Heart right ventricle (tissue), 16 donors: ENCODE data around the gene KRT33B. TPM values are rescaled to one million over a fixed set of nuclear protein-coding genes. Genes with fewer than 3 reads are reported as not detected.

Source experiments
- ATAC-seq, 8 donors: fragments of 200-7000 bp; cut with Tn5 transposase; one replicate each; pipeline ENCODE4 v1.9.1; 2020; ENCODE audit warnings: mild to moderate bottlenecking in 8 of 8, moderate library complexity in 8 of 8, moderate number of reproducible peaks in 1 of 8
- DNase-seq, 2 donors: peaks; one replicate each; pipeline ENCODE4 v3.0.0-alpha.2; 2020
- H3K27ac ChIP-seq, 10 donors: fragments of 200-600 bp; sonication (generic) in 2 of 10; one replicate each; pipeline versions ENCODE4 v1.5.0 to v1.8.0; 2020 to 2022; ENCODE audit warnings: mild to moderate bottlenecking in 3 of 10
- H3K27me3 ChIP-seq, 7 donors: fragments of 200-600 bp; one replicate each; pipeline ENCODE4 v1.8.0; 2021 to 2022; ENCODE audit warnings: mild to moderate bottlenecking in 2 of 7
- H3K36me3 ChIP-seq, 9 donors: fragments of 200-600 bp; sonication (generic) in 1 of 9; one replicate each; pipeline versions ENCODE4 v1.5.0 to v1.8.0; 2020 to 2022; ENCODE audit warnings: mild to moderate bottlenecking in 2 of 9
- H3K4me1 ChIP-seq, 9 donors: fragments of 200-600 bp; sonication (generic) in 1 of 9; one replicate each; pipeline versions ENCODE4 v1.5.0 to v1.8.0; 2020 to 2022; ENCODE audit warnings: mild to moderate bottlenecking in 4 of 9
- H3K4me3 ChIP-seq, 10 donors: fragments of 200-600 bp; sonication (generic) in 2 of 10; one replicate each; pipeline versions ENCODE4 v1.5.0 to v1.8.0; 2020 to 2022; ENCODE audit warnings: mild to moderate bottlenecking in 7 of 10, moderate library complexity in 2 of 10
- H3K9me3 ChIP-seq, 11 donors: fragments of 200-600 bp in 10 of 11; sonication (generic) in 2 of 11; one replicate each; pipeline versions ENCODE4 v1.5.0 to v1.8.0; 2013 to 2022; ENCODE audit warnings: mild to moderate bottlenecking in 2 of 11, control low read depth in 1 of 11, moderate library complexity in 1 of 11
- CTCF ChIP-seq, 9 donors: fragments of 200-600 bp; sonication (generic) in 2 of 9; IDR thresholded peaks; one replicate each; pipeline versions ENCODE4 v1.5.0 to v1.8.0; 2021 to 2022; ENCODE audit warnings: antibody characterized with exemption in 9 of 9, mild to moderate bottlenecking in 5 of 9, moderate library complexity in 1 of 9
- WGBS, 2 donors: extraction: QIAGEN DNeasy Blood & Tissue Kit; methylation state at CpG; one replicate each; pipeline ENCODE4 v1.1.7; 2013; ENCODE audit warnings: inconsistent platforms in 1 of 2; 5-methylcytosine and 5-hydroxymethylcytosine counted together
- intact Hi-C, 10 donors: fragments of 100-400 bp; cut with DNase I; formaldehyde crosslinking; loops; one replicate each; pipeline versions ENCODE4 v1.11.1 to v1.14.2; 2022
- polyA plus RNA-seq, 2 donors: library from polyadenylated mRNA; stranded (reverse); fragments of 200-250 nt; gene quantifications; one replicate each; pipeline ENCODE4 v1.2.3, GENCODE V29; 2013
- total RNA-seq, 10 donors: library from RNA; stranded (reverse); fragmentation: NEBNext Ultra II Directional in 3 of 10; extraction: Animal tissue kit (Norgen Biotek cat#: 25700) in 3 of 10; gene quantifications; one replicate each; pipeline versions ENCODE4 v1.2.1 to v1.2.4, GENCODE V29; 2021 to 2023
- donor health status: Arrhythmogenic right ventricular cardiomyopathy.
- donor health status: ischemic (EF 13 %, LVEDD 7.1; RV severe dilation, severe dysfunction).
- donor health status: healthy with polysubstance abuse.
- donor health status: DM: no; HTN: yes; CAD: no.
- donor health status: DM: no; HTN: no; CAD: no.
- donor health status: ischemic (EF 25% LVEDD 6.9; RV normal size, moderate dysfunction).
- donor health status: ischemic (EF 25% LVEDD 5.7; RV mildly dilated, moderate dysfunction).
- donor health status: healthy.
- donor health status: DM: yes; HTN: yes; CAD: no.
- donor health status: Ischemic cardiomyopathy.
- donor health status: ischemic (EF 35%, LVEDD 5.7; RV mildly dilated, moderate dysfunction).
- donor health status: nonischemic (EF 11% LVEDD 7.7; RV severe dilation, severe dysfunction).
- donor health status: DM: yes; HTN: yes; CAD: no.
- donor health status: PGD.
- donor health status: ischemic (EF 29% LVEDD 5.4; RV normal size, mild dysfunction).
- donor health status: nonischemic (EF 23%, LVEDD 6.1; RV moderate dilation, normal function).

The KRT33B gene
- total and polyA plus RNA-seq, 12 donors, result not detected

- Histone ChIP-seq H3K4me1 (no peaks in the 10 kb centered on the region), H3K27ac (no peak overlapping the region), H3K4me3 (no peak overlapping the region), H3K36me3 (no peaks in the 10 kb centered on the region), H3K27me3 (peaks cover 0 to 30% (median 20%) of the 10 kb centered on the region in 7 donors), H3K9me3 (peaks cover 0 to 21% (median 7%) of the 10 kb centered on the region in 11 donors)
- DNase-seq (no peak), ATAC-seq (no peak)
- intact Hi-C loops, result no loop called here
- 36 to 75% methylated on average over 2 of the region's 2 CpGs for WGBS, 2 donors
- TF ChIP-seq CTCF (IDR thresholded peaks at IDR 0.05), result no peak
Measured at GRCh38 chr17:41318231-41318630, 51.4 kb downstream of the KRT33B start.

DNA sequence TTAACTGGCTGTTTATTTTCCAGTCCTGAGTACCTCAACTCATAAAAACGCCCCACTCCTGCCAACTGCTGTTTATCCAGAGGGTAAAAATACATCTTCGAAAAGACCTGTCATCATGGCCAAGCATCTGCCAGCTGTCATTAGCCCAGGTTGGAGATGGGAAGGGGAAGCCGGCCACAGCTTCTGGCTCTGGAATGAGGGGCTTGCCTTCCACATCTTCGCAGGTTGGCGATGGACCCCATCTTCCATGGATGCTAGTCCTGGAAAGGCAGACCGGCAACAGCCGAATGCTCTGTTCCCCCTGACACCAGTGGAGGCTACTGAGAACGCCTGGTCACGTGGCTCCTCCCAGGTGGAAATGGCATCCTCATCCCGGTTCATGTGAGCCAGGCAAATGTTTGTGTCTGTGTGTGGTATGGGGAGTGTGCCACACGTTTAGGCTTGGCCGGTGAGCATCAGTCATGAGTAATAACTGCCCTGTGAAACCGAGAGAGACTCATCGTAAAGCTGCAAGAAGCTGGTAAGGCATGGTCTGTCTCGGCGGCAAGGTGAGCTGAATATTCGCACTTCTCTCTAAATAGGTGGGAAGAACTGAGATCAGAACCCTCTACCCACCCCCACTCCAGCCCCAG, 53.7 kb downstream of the KRT33B start:
- ATAC-seq, result no peak
- TF ChIP-seq CTCF (IDR thresholded peaks at IDR 0.05), result no peak
- 71 to 72% methylated on average over 17 of the region's 17 CpGs for WGBS, 2 donors
- Histone ChIP-seq H3K27me3 (peaks cover 0 to 38% (median 25%) of the 10 kb centered on the region in 7 donors), H3K36me3 (no peaks in the 10 kb centered on the region), H3K27ac (no peak overlapping the region), H3K4me3 (no peak overlapping the region), H3K4me1 (no peaks in the 10 kb centered on the region), H3K9me3 (peaks cover 0 to 21% (median 7%) of the 10 kb centered on the region in 11 donors)
- no peak for DNase-seq
- intact Hi-C loops, result no loop called here

DNA sequence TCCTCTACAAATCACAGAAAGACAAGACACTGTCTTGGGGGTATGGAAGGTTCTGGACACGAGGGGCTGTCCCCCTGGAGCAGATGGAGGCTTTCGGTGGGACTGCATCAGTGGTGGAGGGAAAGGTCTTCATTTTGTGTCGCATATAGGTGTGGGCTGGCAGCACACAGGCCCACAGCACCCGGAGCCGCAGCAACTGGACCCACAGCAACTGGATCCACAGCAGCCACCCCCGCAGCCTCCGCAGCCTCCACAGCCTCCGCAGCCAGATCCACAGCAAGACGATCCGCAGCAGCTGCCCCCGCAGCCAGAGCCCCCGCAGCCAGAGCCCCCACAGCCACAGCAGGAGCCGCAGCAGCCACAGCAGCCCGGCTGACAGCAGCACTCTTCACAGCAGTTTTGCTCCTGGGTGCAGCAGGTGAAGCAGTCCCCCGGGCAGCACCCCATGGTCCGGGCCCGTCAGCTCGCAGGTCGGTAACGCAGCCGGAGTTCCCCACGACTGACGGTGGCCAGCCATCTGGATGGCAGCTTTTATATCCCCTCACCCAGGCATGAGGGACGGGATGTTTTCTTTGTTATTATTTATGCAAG, 54.3 kb downstream of the KRT33B start, which contains the start of gene KRTAP17-1:
Gene KRTAP17-1, minus strand, starts transcription at position 507 of the 591 bp plus-strand sequence. Its CDS starts 60 bp downstream, at position 447.
- WGBS, 2 donors, result 80% methylated on average over 24 of the region's 24 CpGs
- Histone ChIP-seq H3K4me3 (no peak within 1 kb of the TSS), H3K4me1 (no peaks in the 10 kb centered on the region), H3K36me3 (no peaks in the 10 kb centered on the region), H3K27me3 (peaks cover 0 to 40% (median 26%) of the 10 kb centered on the region in 7 donors), H3K9me3 (peaks cover 0 to 15% (median 7%) of the 10 kb centered on the region in 11 donors), H3K27ac (no peak within 1 kb of the TSS)
- no peak for TF ChIP-seq CTCF (IDR thresholded peaks at IDR 0.05)
- intact Hi-C loops, result no loop called here
- DNase-seq (no peak), ATAC-seq (no peak)

Other genes starting within 250 kb of the KRT33B start
Only the 30 nearest of the 32 such genes appear.
- not detected for gene KRTAP4-6, start 229.3 kb downstream of the KRT33B start, total RNA-seq
- gene KRTAP4-6, start 229.3 kb downstream of the KRT33B start, polyA plus RNA-seq, result not detected
- not detected for gene KRTAP4-5, start 220.0 kb downstream of the KRT33B start, total RNA-seq
- gene KRTAP4-5, start 220.0 kb downstream of the KRT33B start, polyA plus RNA-seq, result not detected
- not detected for gene KRTAP4-4, start 209.1 kb downstream of the KRT33B start, total RNA-seq
- gene KRTAP4-4, start 209.1 kb downstream of the KRT33B start, polyA plus RNA-seq, result not detected
- gene KRTAP4-3, start 201.6 kb downstream of the KRT33B start, total RNA-seq, result not detected
- not detected for gene KRTAP4-3, start 201.6 kb downstream of the KRT33B start, polyA plus RNA-seq
- not detected for gene KRTAP4-2, start 191.6 kb downstream of the KRT33B start, total RNA-seq
- gene KRTAP4-2, start 191.6 kb downstream of the KRT33B start, polyA plus RNA-seq, result not detected
- gene KRTAP4-1, start 184.9 kb downstream of the KRT33B start, total RNA-seq, result not detected
- not detected for gene KRTAP4-1, start 184.9 kb downstream of the KRT33B start, polyA plus RNA-seq
- not detected for gene KRTAP9-1, start 179.9 kb downstream of the KRT33B start, total RNA-seq
- gene KRTAP9-1, start 179.9 kb downstream of the KRT33B start, polyA plus RNA-seq, result not detected
- not detected for gene KRTAP9-2, start 143.2 kb downstream of the KRT33B start, total RNA-seq
- gene KRTAP9-2, start 143.2 kb downstream of the KRT33B start, polyA plus RNA-seq, result not detected
- gene KRTAP9-3, start 137.4 kb downstream of the KRT33B start, total RNA-seq, result not detected
- not detected for gene KRTAP9-3, start 137.4 kb downstream of the KRT33B start, polyA plus RNA-seq
- not detected for gene KRTAP9-8, start 131.8 kb downstream of the KRT33B start, total RNA-seq
- gene KRTAP9-8, start 131.8 kb downstream of the KRT33B start, polyA plus RNA-seq, result not detected
- not detected for gene KRTAP9-4, start 120.1 kb downstream of the KRT33B start, total RNA-seq
- not detected for gene KRTAP9-4, start 120.1 kb downstream of the KRT33B start, polyA plus RNA-seq
- gene KRTAP9-9, start 114.4 kb downstream of the KRT33B start, total RNA-seq, result not detected
- not detected for gene KRTAP9-9, start 114.4 kb downstream of the KRT33B start, polyA plus RNA-seq
- gene KRTAP9-6, start 104.4 kb downstream of the KRT33B start, total RNA-seq, result not detected
- gene KRTAP9-6, start 104.4 kb downstream of the KRT33B start, polyA plus RNA-seq, result not detected
- gene KRTAP9-7, start 94.1 kb downstream of the KRT33B start, total RNA-seq, result not detected
- gene KRTAP9-7, start 94.1 kb downstream of the KRT33B start, polyA plus RNA-seq, result not detected
- not detected for gene KRTAP29-1, start 67.0 kb downstream of the KRT33B start, total RNA-seq
- gene KRTAP29-1, start 67.0 kb downstream of the KRT33B start, polyA plus RNA-seq, result not detected
- not detected for gene KRTAP16-1, start 60.5 kb downstream of the KRT33B start, total RNA-seq
- gene KRTAP16-1, start 60.5 kb downstream of the KRT33B start, polyA plus RNA-seq, result not detected
- gene KRTAP17-1, start 54.1 kb downstream of the KRT33B start, total RNA-seq, result not detected
- gene KRTAP17-1, start 54.1 kb downstream of the KRT33B start, polyA plus RNA-seq, result not detected
- gene KRT33A, start 19.0 kb downstream of the KRT33B start, total RNA-seq, result not detected
- gene KRT33A, start 19.0 kb downstream of the KRT33B start, polyA plus RNA-seq, result not detected
- gene KRT34, start 12.5 kb upstream of the KRT33B start, total RNA-seq, result not detected
- gene KRT34, start 12.5 kb upstream of the KRT33B start, polyA plus RNA-seq, result not detected
- not detected for gene KRT31, start 27.8 kb upstream of the KRT33B start, total RNA-seq
- under 1 TPM in 1 of 2 donors, not detected in 1; 0.01 TPM for gene KRT31, start 27.8 kb upstream of the KRT33B start, polyA plus RNA-seq
- not detected for gene KRT37, start 54.8 kb upstream of the KRT33B start, total RNA-seq
- gene KRT37, start 54.8 kb upstream of the KRT33B start, polyA plus RNA-seq, result not detected
- not detected for gene KRT38, start 71.2 kb upstream of the KRT33B start, total RNA-seq
- gene KRT38, start 71.2 kb upstream of the KRT33B start, polyA plus RNA-seq, result not detected
- under 1 TPM in 2 of 10 donors, not detected in 8; 0.14 to 0.21 TPM for gene KRT32, start 97.6 kb upstream of the KRT33B start, total RNA-seq
- gene KRT32, start 97.6 kb upstream of the KRT33B start, polyA plus RNA-seq, result under 1 TPM in 1 of 2 donors, not detected in 1; 0.22 TPM
- gene KRT35, start 111.3 kb upstream of the KRT33B start, total RNA-seq, result not detected
- gene KRT35, start 111.3 kb upstream of the KRT33B start, polyA plus RNA-seq, result not detected
- not detected for gene KRT36, start 120.1 kb upstream of the KRT33B start, total RNA-seq
- not detected for gene KRT36, start 120.1 kb upstream of the KRT33B start, polyA plus RNA-seq
- gene KRT13, start 135.8 kb upstream of the KRT33B start, total RNA-seq, result not detected
- 1 to 10 TPM in 1 of 2 donors, not detected in 1; 6.7 TPM for gene KRT13, start 135.8 kb upstream of the KRT33B start, polyA plus RNA-seq
- under 1 TPM in 1 of 10 donors, not detected in 9; 0.07 TPM for gene KRT15, start 149.1 kb upstream of the KRT33B start, total RNA-seq
- under 1 TPM in 1 of 2 donors, not detected in 1; 0.22 TPM for gene KRT15, start 149.1 kb upstream of the KRT33B start, polyA plus RNA-seq
- gene KRT19, start 158.5 kb upstream of the KRT33B start, total RNA-seq, result 1 to 10 TPM in 3 of 10 donors, under 1 TPM in 7; 0.37 to 5.7 (median 0.77) TPM
- gene KRT19, start 158.5 kb upstream of the KRT33B start, polyA plus RNA-seq, result 1 to 10 TPM; 1.2 to 1.7 TPM
- gene KRT9, start 202.2 kb upstream of the KRT33B start, total RNA-seq, result not detected
- gene KRT9, start 202.2 kb upstream of the KRT33B start, polyA plus RNA-seq, result not detected
- not detected for gene KRT14, start 217.1 kb upstream of the KRT33B start, total RNA-seq
- gene KRT14, start 217.1 kb upstream of the KRT33B start, polyA plus RNA-seq, result under 1 TPM in 1 of 2 donors, not detected in 1; 0.30 TPM